T-helper 1 cell treated with Interleukin-12 subunit alpha and Interleukin-12 subunit beta and Interleukin-4 antibody, amounts not matched to agents 30 μg/mL and 1 μg/mL, for 36 hours (primary cell): ENCODE data around the gene TAS2R60.

Source experiments
- H3K27ac Mint-ChIP-seq: one replicate; pipeline ENCODE4 v1.8.0; 2021; ENCODE audit warnings: mild to moderate bottlenecking, mixed read lengths
- H3K27me3 Mint-ChIP-seq: one replicate; pipeline ENCODE4 v1.8.0; 2021; ENCODE audit warnings: low read depth, mixed read lengths
- H3K36me3 Mint-ChIP-seq: one replicate; pipeline ENCODE4 v1.8.0; 2021; ENCODE audit warnings: low read depth, mixed read lengths
- H3K4me1 Mint-ChIP-seq: one replicate; pipeline ENCODE4 v1.8.0; 2021; ENCODE audit warnings: low read depth, mixed read lengths
- H3K4me3 Mint-ChIP-seq: one replicate; pipeline ENCODE4 v1.8.0; 2021; ENCODE audit warnings: mild to moderate bottlenecking, moderate library complexity, mixed read lengths
- H3K9me3 Mint-ChIP-seq: one replicate; pipeline ENCODE4 v1.8.0; 2021; ENCODE audit warnings: mixed read lengths

Gene TAS2R60

GRCh38 chr7:143444785-143445184 is 1.5 kb downstream of the TAS2R60 start:
- Mint-ChIP-seq H3K36me3 (no peaks in the 10 kb centered on the region), H3K9me3 (no peaks in the 10 kb centered on the region), H3K27me3 (no peaks in the 10 kb centered on the region), H3K27ac (no peak overlapping the region), H3K4me3 (no peak overlapping the region), H3K4me1 (no peaks in the 10 kb centered on the region)

- Mint-ChIP-seq H3K27ac (no peak overlapping the region), H3K27me3 (no peaks in the 10 kb centered on the region), H3K4me1 (no peaks in the 10 kb centered on the region), H3K36me3 (no peaks in the 10 kb centered on the region), H3K9me3 (no peaks in the 10 kb centered on the region), H3K4me3 (no peak overlapping the region)
Measured at GRCh38 chr7:143447466-143447865, 4.2 kb downstream of the TAS2R60 start.

- Mint-ChIP-seq H3K4me3 (no peak overlapping the region), H3K9me3 (no peaks in the 10 kb centered on the region), H3K36me3 (no peaks in the 10 kb centered on the region), H3K4me1 (no peaks in the 10 kb centered on the region), H3K27me3 (no peaks in the 10 kb centered on the region), H3K27ac (no peak overlapping the region)
Measured at GRCh38 chr7:143448429-143448828, 5.2 kb downstream of the TAS2R60 start.

GRCh38 chr7:143449793-143450192 is 6.5 kb downstream of the TAS2R60 start:
- Mint-ChIP-seq H3K27me3 (no peaks in the 10 kb centered on the region), H3K4me1 (no peaks in the 10 kb centered on the region), H3K36me3 (no peaks in the 10 kb centered on the region), H3K27ac (no peak overlapping the region), H3K9me3 (no peaks in the 10 kb centered on the region), H3K4me3 (no peak overlapping the region)

- no peaks in the 10 kb centered on the region for H3K36me3 Mint-ChIP-seq
- no peaks in the 10 kb centered on the region for H3K4me1 Mint-ChIP-seq
- H3K4me3 Mint-ChIP-seq = no peak overlapping the region
- no peak overlapping the region for H3K27ac Mint-ChIP-seq
- H3K9me3 Mint-ChIP-seq = no peaks in the 10 kb centered on the region
- H3K27me3 Mint-ChIP-seq = peaks cover 4% of the 10 kb centered on the region
Measured at GRCh38 chr7:143451122-143451521, 7.9 kb downstream of the TAS2R60 start.

GRCh38 chr7:143451746-143452145 is 8.5 kb downstream of the TAS2R60 start:
- no peaks in the 10 kb centered on the region for H3K36me3 Mint-ChIP-seq
- H3K27me3 Mint-ChIP-seq = peaks cover 4% of the 10 kb centered on the region
- H3K4me3 Mint-ChIP-seq = no peak overlapping the region
- no peak overlapping the region for H3K27ac Mint-ChIP-seq
- no peaks in the 10 kb centered on the region for H3K9me3 Mint-ChIP-seq
- H3K4me1 Mint-ChIP-seq = no peaks in the 10 kb centered on the region

- H3K36me3 Mint-ChIP-seq = no peaks in the 10 kb centered on the region
- H3K9me3 Mint-ChIP-seq = no peaks in the 10 kb centered on the region
- H3K27me3 Mint-ChIP-seq = peaks cover 4% of the 10 kb centered on the region
- H3K4me1 Mint-ChIP-seq = no peaks in the 10 kb centered on the region
- no peak overlapping the region for H3K4me3 Mint-ChIP-seq
- no peak overlapping the region for H3K27ac Mint-ChIP-seq
Measured at GRCh38 chr7:143452495-143452894, 9.2 kb downstream of the TAS2R60 start.

- Mint-ChIP-seq H3K4me3 (no peak overlapping the region), H3K4me1 (no peaks in the 10 kb centered on the region), H3K27me3 (peaks cover 4% of the 10 kb centered on the region), H3K9me3 (no peaks in the 10 kb centered on the region), H3K27ac (no peak overlapping the region), H3K36me3 (no peaks in the 10 kb centered on the region)
Measured at GRCh38 chr7:143454091-143454680, 10.9 kb downstream of the TAS2R60 start.

GRCh38 chr7:143455491-143455890 is 12.2 kb downstream of the TAS2R60 start:
- Mint-ChIP-seq H3K4me1 (no peaks in the 10 kb centered on the region), H3K27ac (no peak overlapping the region), H3K27me3 (peaks cover 4% of the 10 kb centered on the region), H3K36me3 (no peaks in the 10 kb centered on the region), H3K9me3 (no peaks in the 10 kb centered on the region), H3K4me3 (no peak overlapping the region)

- H3K36me3 Mint-ChIP-seq = no peaks in the 10 kb centered on the region
- no peak overlapping the region for H3K4me3 Mint-ChIP-seq
- H3K9me3 Mint-ChIP-seq = no peaks in the 10 kb centered on the region
- H3K27me3 Mint-ChIP-seq = peaks cover 4% of the 10 kb centered on the region
- H3K27ac Mint-ChIP-seq = no peak overlapping the region
- H3K4me1 Mint-ChIP-seq = no peaks in the 10 kb centered on the region
Measured at GRCh38 chr7:143455942-143456341, 12.7 kb downstream of the TAS2R60 start.

GRCh38 chr7:143456992-143457793 is 13.9 kb downstream of the TAS2R60 start:
- no peaks in the 10 kb centered on the region for H3K9me3 Mint-ChIP-seq
- peaks cover 4% of the 10 kb centered on the region for H3K27me3 Mint-ChIP-seq
- no peak overlapping the region for H3K4me3 Mint-ChIP-seq
- no peaks in the 10 kb centered on the region for H3K36me3 Mint-ChIP-seq
- H3K27ac Mint-ChIP-seq = no peak overlapping the region
- H3K4me1 Mint-ChIP-seq = no peaks in the 10 kb centered on the region

- peaks cover 4% of the 10 kb centered on the region for H3K27me3 Mint-ChIP-seq
- H3K9me3 Mint-ChIP-seq = no peaks in the 10 kb centered on the region
- no peaks in the 10 kb centered on the region for H3K4me1 Mint-ChIP-seq
- no peaks in the 10 kb centered on the region for H3K36me3 Mint-ChIP-seq
- H3K27ac Mint-ChIP-seq = no peak overlapping the region
- H3K4me3 Mint-ChIP-seq = no peak overlapping the region
Measured at GRCh38 chr7:143458263-143458662, 15.0 kb downstream of the TAS2R60 start.

GRCh38 chr7:143458681-143459080 is 15.4 kb downstream of the TAS2R60 start:
- Mint-ChIP-seq H3K4me1 (no peaks in the 10 kb centered on the region), H3K9me3 (no peaks in the 10 kb centered on the region), H3K36me3 (no peaks in the 10 kb centered on the region), H3K27ac (no peak overlapping the region), H3K27me3 (peaks cover 4% of the 10 kb centered on the region), H3K4me3 (no peak overlapping the region)

- no peaks in the 10 kb centered on the region for H3K36me3 Mint-ChIP-seq
- no peak overlapping the region for H3K4me3 Mint-ChIP-seq
- no peaks in the 10 kb centered on the region for H3K4me1 Mint-ChIP-seq
- no peak overlapping the region for H3K27ac Mint-ChIP-seq
- H3K9me3 Mint-ChIP-seq = no peaks in the 10 kb centered on the region
- peaks cover 4% of the 10 kb centered on the region for H3K27me3 Mint-ChIP-seq
Measured at GRCh38 chr7:143459359-143459758, 16.1 kb downstream of the TAS2R60 start.

GRCh38 chr7:143460271-143460979 is 17.2 kb downstream of the TAS2R60 start:
- H3K4me3 Mint-ChIP-seq = no peak overlapping the region
- H3K9me3 Mint-ChIP-seq = no peaks in the 10 kb centered on the region
- no peaks in the 10 kb centered on the region for H3K36me3 Mint-ChIP-seq
- peaks cover 1% of the 10 kb centered on the region for H3K27me3 Mint-ChIP-seq
- no peaks in the 10 kb centered on the region for H3K4me1 Mint-ChIP-seq
- H3K27ac Mint-ChIP-seq = no peak overlapping the region
